Ascending aorta (tissue), 2 donors: ENCODE measurements around the gene BRF1. TPM values are rescaled to one million over a fixed set of nuclear protein-coding genes. Genes with fewer than 3 reads are reported as not detected.

Experiments
- DNase-seq, 2 donors: peaks; one replicate each; pipeline ENCODE4 v3.0.0-alpha.2; 2019; ENCODE audit warnings: low spot score in 2 of 2
- H3K27ac ChIP-seq, 2 donors: fragments of 200-600 bp; sonication (generic); one replicate each; pipeline ENCODE4 v1.5.1; 2016 to 2017; ENCODE audit warnings: mild to moderate bottlenecking in 1 of 2
- H3K27me3 ChIP-seq: fragments of 200-600 bp; sonication (generic); one replicate; pipeline ENCODE4 v1.5.1; 2017
- H3K36me3 ChIP-seq, 2 donors: fragments of 200-600 bp; sonication (generic); one replicate each; pipeline ENCODE4 v1.5.1; 2016
- H3K4me1 ChIP-seq, 2 donors: fragments of 200-600 bp; sonication (generic); one replicate each; pipeline ENCODE4 v1.5.1; 2016 to 2017; ENCODE audit warnings: mild to moderate bottlenecking in 1 of 2
- H3K4me3 ChIP-seq, 2 donors: fragments of 200-600 bp; sonication (generic); one replicate each; pipeline ENCODE4 v1.5.1; 2016 to 2017; ENCODE audit warnings: mild to moderate bottlenecking in 1 of 2
- H3K9me3 ChIP-seq, 2 donors: fragments of 200-600 bp; sonication (generic); one replicate each; pipeline ENCODE4 v1.5.1; 2016
- intact Hi-C: fragments of 100-400 bp; cut with DNase I; formaldehyde crosslinking; loops from one replicate; pipeline ENCODE4 v1.15.1; 2023
- total RNA-seq: library from RNA; depleted of rRNA; stranded (reverse); fragments of >200 nt; gene quantifications from one replicate; pipeline ENCODE4 v1.1.0, GENCODE V29; 2016
- TF ChIP-seq, protein P1 (sequence below), 3 experiments: fragments of 200-600 bp in 2 of 3; fragments of 450-650 bp in 1 of 3; sonication (generic) in 2 of 3; IDR thresholded peaks; one replicate each; pipeline ENCODE4 v1.5.1; 2016 to 2019; ENCODE audit warnings: antibody characterized with exemption in 3 of 3, mild to moderate bottlenecking in 1 of 3, moderate library complexity in 1 of 3

BRF1 gene
- total RNA-seq, 1 donor from 2014 or later: 60.9 TPM

DNA sequence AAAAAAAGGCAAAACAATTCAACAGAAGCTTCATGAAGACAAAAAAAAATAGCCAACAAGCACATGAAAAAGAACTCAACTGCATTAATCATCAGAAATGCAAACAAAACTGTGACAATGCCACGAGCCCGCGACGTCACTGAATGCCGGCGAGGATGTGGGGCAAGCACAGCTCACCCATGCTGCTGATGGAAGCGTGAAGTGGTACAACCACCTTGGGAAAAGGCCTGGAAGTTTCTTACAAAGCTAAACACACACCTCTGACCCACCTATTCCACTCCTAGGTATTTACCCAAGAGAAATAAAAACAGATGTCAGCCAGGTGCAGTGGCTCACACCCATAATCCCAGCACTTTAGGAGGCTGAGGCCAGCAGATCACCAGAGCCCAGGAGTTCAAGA, 42.0 kb downstream of the BRF1 start:
- no peaks in the 10 kb centered on the region for H3K4me1 ChIP-seq
- TF ChIP-seq, protein P1, sequence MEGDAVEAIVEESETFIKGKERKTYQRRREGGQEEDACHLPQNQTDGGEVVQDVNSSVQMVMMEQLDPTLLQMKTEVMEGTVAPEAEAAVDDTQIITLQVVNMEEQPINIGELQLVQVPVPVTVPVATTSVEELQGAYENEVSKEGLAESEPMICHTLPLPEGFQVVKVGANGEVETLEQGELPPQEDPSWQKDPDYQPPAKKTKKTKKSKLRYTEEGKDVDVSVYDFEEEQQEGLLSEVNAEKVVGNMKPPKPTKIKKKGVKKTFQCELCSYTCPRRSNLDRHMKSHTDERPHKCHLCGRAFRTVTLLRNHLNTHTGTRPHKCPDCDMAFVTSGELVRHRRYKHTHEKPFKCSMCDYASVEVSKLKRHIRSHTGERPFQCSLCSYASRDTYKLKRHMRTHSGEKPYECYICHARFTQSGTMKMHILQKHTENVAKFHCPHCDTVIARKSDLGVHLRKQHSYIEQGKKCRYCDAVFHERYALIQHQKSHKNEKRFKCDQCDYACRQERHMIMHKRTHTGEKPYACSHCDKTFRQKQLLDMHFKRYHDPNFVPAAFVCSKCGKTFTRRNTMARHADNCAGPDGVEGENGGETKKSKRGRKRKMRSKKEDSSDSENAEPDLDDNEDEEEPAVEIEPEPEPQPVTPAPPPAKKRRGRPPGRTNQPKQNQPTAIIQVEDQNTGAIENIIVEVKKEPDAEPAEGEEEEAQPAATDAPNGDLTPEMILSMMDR (IDR thresholded peaks at IDR 0.05): no peak
- H3K27me3 ChIP-seq: no peaks in the 10 kb centered on the region
- H3K36me3 ChIP-seq: peaks cover 2 to 8% of the 10 kb centered on the region in 2 donors
- H3K4me3 ChIP-seq: no peak overlapping the region
- intact Hi-C loops: loop anchor here (10.0 kb wide), 1 partner anchor 164 kb away; no protein-coding TSS in a partner anchor
- no peak for DNase-seq
- no peaks in the 10 kb centered on the region for H3K9me3 ChIP-seq
- H3K27ac ChIP-seq: no peak overlapping the region

DNA sequence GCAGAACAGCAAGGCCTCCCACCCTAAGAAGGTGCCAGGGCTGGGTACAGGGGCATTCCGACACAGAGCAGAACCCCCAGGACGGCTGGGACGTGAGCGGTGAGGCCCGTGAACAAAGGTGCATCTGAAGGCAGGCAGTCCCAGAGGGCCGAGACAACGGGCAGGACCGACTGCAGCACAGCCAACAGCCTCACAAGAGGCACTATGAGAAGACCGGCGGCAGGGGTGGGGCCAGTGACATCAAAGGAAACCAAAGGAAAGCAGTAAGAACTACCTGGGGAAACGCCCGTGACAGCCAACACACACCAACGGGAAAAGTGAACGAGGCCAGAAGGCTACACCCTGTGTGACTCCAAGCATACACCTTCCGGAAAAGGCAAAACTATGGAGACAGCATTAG, 43.3 kb downstream of the BRF1 start:
- no peak for DNase-seq
- peaks cover 2 to 14% of the 10 kb centered on the region in 2 donors for H3K36me3 ChIP-seq
- no peaks in the 10 kb centered on the region for H3K4me1 ChIP-seq
- H3K27me3 ChIP-seq: no peaks in the 10 kb centered on the region
- H3K27ac ChIP-seq: no peak overlapping the region
- no peak overlapping the region for H3K4me3 ChIP-seq
- no peaks in the 10 kb centered on the region for H3K9me3 ChIP-seq
- TF ChIP-seq, protein P1 (IDR thresholded peaks at IDR 0.05): no peak
- intact Hi-C loops: loop anchor here (10.0 kb wide), 1 partner anchor 163 kb away; no protein-coding TSS in a partner anchor

DNA sequence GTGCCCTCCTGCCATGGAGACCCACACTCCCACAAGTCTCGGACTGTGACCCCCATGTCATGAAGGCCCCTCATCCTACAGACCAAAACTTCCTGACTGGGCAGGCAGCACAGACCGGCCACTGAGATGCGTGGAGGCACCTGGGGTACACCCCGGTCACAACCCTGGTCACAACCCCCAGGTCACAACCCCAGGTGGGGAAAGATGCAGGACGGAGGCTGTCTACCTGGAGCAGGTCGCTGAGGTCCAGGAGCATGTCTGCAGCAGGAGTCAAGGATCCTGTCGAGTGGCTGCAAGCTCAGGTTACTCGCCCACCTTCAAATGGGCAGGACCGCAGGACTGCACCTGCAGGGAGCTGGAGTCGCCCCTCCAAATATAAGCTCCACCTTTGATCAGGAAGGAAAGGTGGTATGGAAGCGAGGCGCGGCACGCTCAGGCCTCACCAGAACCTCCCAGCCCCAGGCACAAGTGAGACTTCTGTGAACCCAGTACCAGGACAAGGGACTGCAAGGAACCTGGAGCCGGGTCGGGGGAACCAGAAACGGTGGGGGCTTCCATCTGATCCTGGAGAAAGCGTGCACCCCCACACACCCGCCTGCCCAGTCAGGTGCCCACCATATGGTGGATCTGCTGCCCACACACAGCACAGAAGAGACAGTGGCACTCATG, 44.4 kb downstream of the BRF1 start:
- no peak overlapping the region for H3K27ac ChIP-seq
- DNase-seq: no peak
- H3K4me1 ChIP-seq: no peaks in the 10 kb centered on the region
- no peaks in the 10 kb centered on the region for H3K9me3 ChIP-seq
- intact Hi-C loops: loop anchor here (10.0 kb wide), 1 partner anchor 162 kb away; no protein-coding TSS in a partner anchor
- no peaks in the 10 kb centered on the region for H3K27me3 ChIP-seq
- H3K4me3 ChIP-seq: no peak overlapping the region
- TF ChIP-seq, protein P1 (IDR thresholded peaks at IDR 0.05): no peak
- peaks cover 4 to 23% of the 10 kb centered on the region in 2 donors for H3K36me3 ChIP-seq

DNA sequence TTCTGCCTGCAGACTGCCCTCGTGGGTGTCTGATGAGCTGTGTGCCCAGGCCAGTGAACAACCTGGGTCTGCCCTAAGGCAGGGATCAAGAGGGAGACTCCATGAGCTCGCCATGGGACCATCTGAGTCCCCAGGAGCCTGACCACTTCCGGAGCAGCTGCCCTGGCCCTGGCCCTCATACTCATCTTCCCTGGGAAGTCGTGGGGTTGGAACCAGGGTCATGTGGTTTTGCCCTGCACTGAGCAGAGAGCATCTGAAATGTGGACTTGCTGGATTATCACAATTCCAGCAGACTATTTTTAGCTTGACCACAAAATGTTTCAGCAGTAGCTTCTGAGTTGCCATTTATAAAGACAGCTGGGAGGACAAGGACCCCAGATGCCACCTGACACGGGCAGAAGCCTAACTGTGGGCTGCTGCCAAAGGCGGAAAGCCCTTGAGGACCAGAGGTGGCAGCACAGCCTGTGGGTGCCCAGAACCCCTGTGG, 45.7 kb downstream of the BRF1 start:
- H3K36me3 ChIP-seq: peaks cover 12 to 36% of the 10 kb centered on the region in 2 donors
- H3K9me3 ChIP-seq: no peaks in the 10 kb centered on the region
- TF ChIP-seq, protein P1 (IDR thresholded peaks at IDR 0.05): no peak
- no peaks in the 10 kb centered on the region for H3K27me3 ChIP-seq
- no peak overlapping the region for H3K27ac ChIP-seq
- peaks cover 0 to 2% of the 10 kb centered on the region in 2 donors for H3K4me1 ChIP-seq
- DNase-seq: no peak
- H3K4me3 ChIP-seq: no peak overlapping the region
- intact Hi-C loops: loop anchor here (10.0 kb wide), 1 partner anchor 160 kb away; no protein-coding TSS in a partner anchor

DNA sequence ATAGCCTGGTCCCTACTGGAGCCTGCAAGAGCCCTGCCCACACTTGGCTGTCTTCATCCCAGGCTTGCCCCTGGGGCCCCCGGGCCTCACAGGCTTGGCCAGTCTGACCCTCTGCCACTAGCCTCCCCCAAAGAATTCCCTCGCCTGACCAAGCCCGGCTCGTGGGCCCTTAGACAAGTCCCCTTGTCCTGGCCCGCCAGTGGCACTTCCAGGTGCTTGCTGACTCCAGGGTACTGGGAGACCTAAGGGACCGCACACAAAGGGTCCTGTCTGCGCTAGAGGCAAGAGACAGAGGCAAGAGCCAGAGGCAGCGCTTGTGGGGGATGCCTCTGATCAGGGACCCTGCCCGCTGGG, 47.5 kb downstream of the BRF1 start:
- intact Hi-C loops: loop anchor here (10.0 kb wide), 1 partner anchor 159 kb away; no protein-coding TSS in a partner anchor
- Histone ChIP-seq H3K27me3 (no peaks in the 10 kb centered on the region), H3K27ac (no peak overlapping the region), H3K4me1 (peaks cover 0 to 10% of the 10 kb centered on the region in 2 donors), H3K9me3 (no peaks in the 10 kb centered on the region), H3K4me3 (no peak overlapping the region), H3K36me3 (peaks cover 12 to 38% of the 10 kb centered on the region in 2 donors)
- TF ChIP-seq, protein P1 (IDR thresholded peaks at IDR 0.05): no peak
- DNase-seq: no peak
